ENCODE data around the gene SNRPD2. TPM values are rescaled to one million over a fixed set of nuclear protein-coding genes. Genes with fewer than 3 reads are reported as not detected.

SNRPD2 gene
- 229 TPM for total RNA-seq
- long read RNA-seq, transcript SNRPD2-201 (3 exons, 901 nt): major isoform, 89 of 94 reads
- long read RNA-seq, partial matches to known transcripts: 5 of 94 reads
- long read RNA-seq, other reads (novel, unspliced or antisense): 0 of 94 reads

DNA sequence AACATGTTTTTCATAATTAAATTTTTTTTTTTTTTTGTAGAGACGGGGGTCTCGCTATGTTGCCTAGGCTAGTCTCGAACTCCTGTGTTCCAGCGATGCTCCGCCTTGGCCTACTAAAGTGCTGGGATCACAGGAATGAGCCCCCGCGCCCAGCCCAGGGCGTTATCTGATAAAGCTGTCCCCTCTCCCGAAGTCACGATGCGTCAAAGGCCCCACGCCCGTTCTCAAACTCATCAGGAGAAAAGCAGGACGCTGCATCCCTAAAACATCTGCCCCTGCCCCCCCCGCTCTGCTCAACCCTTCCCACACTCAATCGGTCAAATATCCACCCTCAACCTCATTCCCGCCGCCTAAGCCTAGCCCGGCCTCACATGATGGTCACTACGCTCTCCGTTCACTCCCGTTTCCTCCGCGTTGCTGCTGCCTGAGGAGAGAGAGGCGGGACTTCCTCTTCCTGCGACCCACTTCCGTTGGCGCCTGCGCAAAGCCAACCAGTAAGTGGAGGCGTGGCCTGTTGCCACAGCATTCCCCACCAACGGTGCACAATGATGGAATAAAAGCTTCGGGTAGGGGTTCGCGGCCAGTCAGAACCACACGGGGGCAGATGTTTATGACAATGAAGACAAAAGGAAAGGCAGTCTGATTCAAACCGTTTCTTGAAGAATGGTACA is at the start of gene SNRPD2:
Gene SNRPD2 (minus strand): TSS at position 438 of the 671 bp plus-strand sequence. CDS start 65 bp downstream, at position 373.
- peaks cover 22% of the 10 kb centered on the region for H3K4me1 ChIP-seq
- H3K27ac ChIP-seq: peak within 1 kb of the TSS; percentile 91
- ATAC-seq (peak; percentile 87 to 90), DNase-seq (peak; percentile 93)
- H3K36me3 ChIP-seq: peaks cover 35% of the 10 kb centered on the region
- H3K4me3 ChIP-seq: peak within 1 kb of the TSS; percentile 95
- H3K9me3 ChIP-seq: no peaks in the 10 kb centered on the region
- TF ChIP-seq CTCF (IDR thresholded peaks at IDR 0.05): no peak
- no peaks in the 10 kb centered on the region for H3K27me3 ChIP-seq (ENCODE audit: low read depth)
- intact Hi-C loops (cut with DNase I): no loop called here

DNA sequence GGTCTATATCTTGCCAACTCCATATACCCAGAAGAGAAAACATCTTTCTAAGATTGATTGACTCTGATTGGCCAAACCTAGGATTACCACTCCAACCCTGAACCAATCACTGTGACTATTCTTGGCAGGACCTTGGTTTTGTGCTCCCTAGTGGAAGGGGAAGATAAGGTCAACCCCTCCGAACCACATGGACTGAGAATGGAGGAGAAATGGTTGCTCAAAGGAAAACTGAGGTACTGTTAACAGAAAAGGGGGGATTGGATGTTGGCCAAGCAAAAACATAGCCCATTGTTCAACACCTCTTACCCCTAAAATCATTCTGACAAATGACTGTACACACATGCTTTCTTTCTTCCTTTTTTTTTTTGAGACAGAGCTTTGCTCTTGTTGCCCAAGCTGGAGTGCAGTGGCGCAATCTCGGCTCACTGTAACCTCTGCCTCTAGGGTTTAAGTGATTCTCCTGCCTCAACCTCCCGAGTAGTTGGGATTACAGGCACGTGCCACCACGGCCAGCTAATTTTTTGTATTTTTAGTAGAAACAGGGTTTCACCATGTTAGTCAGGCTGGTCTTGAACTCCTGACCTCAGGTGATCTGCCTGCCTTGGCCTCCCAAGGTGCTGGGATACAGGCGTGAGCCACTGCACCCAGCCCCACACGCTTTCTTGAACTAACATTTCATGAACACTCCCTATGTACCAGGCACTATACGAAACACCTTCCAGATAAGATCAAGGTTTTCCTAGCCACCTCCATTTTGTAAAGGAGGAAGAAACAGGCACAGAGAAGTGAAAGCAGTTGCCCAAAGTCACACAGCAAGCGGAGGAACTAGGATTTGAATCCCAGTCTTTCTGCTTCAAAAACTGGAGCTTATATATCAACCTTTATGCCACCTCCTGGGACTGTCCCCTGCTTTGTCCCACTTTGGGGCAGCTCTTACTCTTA is 48.0 kb upstream of the SNRPD2 start:
- intact Hi-C loops (cut with DNase I): no loop called here
- ATAC-seq (no peak), DNase-seq (peak; percentile 69)
- Histone ChIP-seq H3K9me3 (no peaks in the 10 kb centered on the region), H3K4me1 (no peaks in the 10 kb centered on the region), H3K4me3 (no peak overlapping the region), H3K27me3 (ENCODE audit: low read depth) (no peaks in the 10 kb centered on the region), H3K27ac (no peak overlapping the region), H3K36me3 (no peaks in the 10 kb centered on the region)
- TF ChIP-seq CTCF (IDR thresholded peaks at IDR 0.05): no peak

DNA sequence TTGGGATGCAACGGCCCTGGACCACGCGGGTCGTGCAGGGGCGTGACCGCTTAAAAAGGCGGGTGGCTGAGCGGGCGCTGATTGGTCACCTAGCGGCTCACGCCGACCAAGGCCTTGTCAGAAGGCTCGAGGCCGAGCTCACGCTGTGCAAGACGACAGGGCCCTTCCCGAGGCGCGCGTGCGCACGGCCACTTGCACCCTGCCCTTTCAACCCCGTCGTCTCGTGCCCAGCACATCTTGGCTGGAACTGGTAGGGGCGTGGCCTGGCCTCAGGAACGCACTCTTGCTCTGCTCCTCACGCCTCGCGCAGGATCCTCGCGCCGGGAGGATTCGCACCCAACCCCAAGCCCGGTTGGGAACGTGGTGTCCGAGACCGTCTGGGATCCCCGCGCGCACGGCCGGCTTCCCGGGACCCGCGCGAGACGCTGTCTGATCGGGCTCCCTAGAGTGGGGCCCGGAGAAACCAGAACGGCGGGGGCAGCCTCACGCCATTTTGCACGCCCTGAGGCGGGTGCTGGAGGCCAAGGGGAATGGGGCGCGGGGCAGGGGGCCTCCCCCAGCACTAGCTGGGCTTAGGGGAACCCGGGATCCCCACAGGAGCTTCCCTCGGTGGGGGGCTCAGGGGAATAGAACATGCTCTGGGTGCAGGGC is 41.5 kb upstream of the SNRPD2 start, which contains the start of gene MEIOSIN:
Gene MEIOSIN (plus strand): TSS at position 280 of the 651 bp plus-strand sequence. CDS start 1,938 bp downstream, outside the sequence.
- no peak within 1 kb of the TSS for H3K4me3 ChIP-seq
- H3K27ac ChIP-seq: no peak within 1 kb of the TSS
- TF ChIP-seq CTCF (IDR thresholded peaks at IDR 0.05): no peak
- intact Hi-C loops (cut with DNase I): no loop called here
- H3K27me3 ChIP-seq (ENCODE audit: low read depth): no peaks in the 10 kb centered on the region
- no peaks in the 10 kb centered on the region for H3K9me3 ChIP-seq
- peak; percentile 50 for DNase-seq
- H3K36me3 ChIP-seq: no peaks in the 10 kb centered on the region
- ATAC-seq: no peak
- peaks cover 18% of the 10 kb centered on the region for H3K4me1 ChIP-seq

DNA sequence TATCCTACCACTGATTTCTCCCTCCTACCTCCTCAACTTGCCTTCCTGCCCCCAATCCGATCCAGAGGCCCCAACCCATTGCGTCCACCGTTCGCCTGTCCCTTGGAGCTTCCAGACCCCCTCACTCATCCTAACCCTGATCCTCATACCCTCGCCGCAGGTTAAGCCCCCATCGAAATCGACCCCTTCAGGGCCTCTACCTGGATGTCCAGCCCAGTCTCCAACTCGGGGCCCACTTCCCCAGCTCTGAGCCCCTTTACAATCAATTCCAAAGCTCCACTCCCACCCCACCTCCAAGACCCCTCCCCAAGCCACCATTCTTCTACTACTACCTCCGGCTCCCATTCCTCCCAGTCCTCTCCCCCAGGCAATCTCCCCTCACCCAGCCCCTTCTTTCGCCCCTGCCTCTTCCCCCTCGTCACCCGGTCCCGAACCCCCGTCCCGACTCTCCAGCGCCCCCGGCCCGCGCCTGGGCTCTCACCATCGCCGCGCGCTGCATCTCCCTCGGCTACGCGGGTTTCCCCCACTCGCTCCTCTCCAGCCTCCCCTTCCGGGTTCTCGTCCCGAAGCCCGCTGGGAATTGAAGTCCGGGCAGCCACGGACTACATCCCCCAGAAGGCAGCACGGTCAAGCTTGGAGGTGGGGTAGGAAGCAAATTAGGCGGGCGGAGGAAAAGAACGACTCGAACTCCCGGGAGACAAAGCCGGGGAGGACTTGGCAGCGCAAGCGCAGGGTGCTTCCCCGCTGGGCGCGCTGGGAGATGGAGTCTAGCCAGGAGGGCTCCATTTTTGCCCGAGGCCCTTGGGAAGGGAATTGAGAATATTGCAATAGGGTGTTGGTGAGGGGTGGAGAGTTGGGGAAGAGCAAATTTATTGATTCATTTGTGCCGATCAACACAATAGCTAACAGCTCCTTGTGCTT is 38.9 kb upstream of the SNRPD2 start, which contains the start of gene FBXO46:
Gene FBXO46 (minus strand): TSS at position 529 of the 921 bp plus-strand sequence. CDS start 17,401 bp downstream, outside the sequence.
- peak within 1 kb of the TSS; percentile 74 for H3K4me3 ChIP-seq
- H3K4me1 ChIP-seq: peaks cover 24% of the 10 kb centered on the region
- H3K27me3 ChIP-seq (ENCODE audit: low read depth): no peaks in the 10 kb centered on the region
- H3K27ac ChIP-seq: peak within 1 kb of the TSS; percentile 70
- TF ChIP-seq CTCF (IDR thresholded peaks at IDR 0.05): no peak
- intact Hi-C loops (cut with DNase I): no loop called here
- ATAC-seq (peak; percentile 98 to 99), DNase-seq (peak; percentile 97)
- H3K9me3 ChIP-seq: no peaks in the 10 kb centered on the region
- no peaks in the 10 kb centered on the region for H3K36me3 ChIP-seq
